HG03521 (cell line): Measurements from ENCODE around the gene NFIC.

ENCODE experiments used
- ATAC-seq: cut with Tn5 transposase; IDR thresholded peaks from one replicate; pipeline ENCODE4 v1.9.1; 2021; ENCODE audit warnings: mild to moderate bottlenecking, moderate library complexity; ENCODE audit not compliant: unreplicated experiment

NFIC gene

GRCh38 chr19:3481241-3482090 lies 115.1 kb downstream of the NFIC start:
- ATAC-seq = no peak

- ATAC-seq = no peak
Observed at GRCh38 chr19:3482507-3483225, 116.3 kb downstream of the NFIC start.

GRCh38 chr19:3483226-3483628 lies 116.8 kb downstream of the NFIC start, which contains the start of gene SMIM44:
Gene SMIM44, minus strand, starts transcription at chr19:3483441. Its CDS starts 38 bp downstream, at chr19:3483403.
- ATAC-seq = no peak

- no peak for ATAC-seq
Observed at GRCh38 chr19:3491396-3492119, 125.2 kb downstream of the NFIC start.

- no peak for ATAC-seq
Observed at GRCh38 chr19:3492131-3492839, 125.9 kb downstream of the NFIC start.

- no peak for ATAC-seq
Observed at GRCh38 chr19:3492919-3493318, 126.5 kb downstream of the NFIC start.

GRCh38 chr19:3493651-3494050 lies 127.3 kb downstream of the NFIC start:
- no peak for ATAC-seq

- no peak for ATAC-seq
Observed at GRCh38 chr19:3494051-3494450, 127.7 kb downstream of the NFIC start.

GRCh38 chr19:3494559-3494958 lies 128.2 kb downstream of the NFIC start:
- ATAC-seq = no peak

- no peak for ATAC-seq
Observed at GRCh38 chr19:3496392-3497273, 130.2 kb downstream of the NFIC start.

GRCh38 chr19:3497757-3498520 lies 131.6 kb downstream of the NFIC start:
- ATAC-seq = no peak

- no peak for ATAC-seq
Observed at GRCh38 chr19:3499738-3500428, 133.5 kb downstream of the NFIC start.

GRCh38 chr19:3500429-3501101 lies 134.2 kb downstream of the NFIC start, which contains the start of gene DOHH:
Gene DOHH, minus strand, starts transcription at chr19:3500674. Its CDS starts 3,860 bp downstream, at chr19:3496814.
- ATAC-seq = peak; percentile 71

- ATAC-seq = no peak
Observed at GRCh38 chr19:3501780-3502179, 135.4 kb downstream of the NFIC start.

GRCh38 chr19:3503036-3503572 lies 136.7 kb downstream of the NFIC start:
- no peak for ATAC-seq

- ATAC-seq = no peak
Observed at GRCh38 chr19:3504735-3505134, 138.4 kb downstream of the NFIC start.

- ATAC-seq = peak; percentile 89
Observed at GRCh38 chr19:3505598-3506383, 139.4 kb downstream of the NFIC start, which contains the start of gene FZR1. Gene FZR1, plus strand, starts transcription at chr19:3506311. Its CDS starts 16,679 bp downstream, at chr19:3522990.
